ENCODE measurements around the gene SEMA3F.

GRCh38 chr3:50126287-50127211 is 28.6 kb upstream of the SEMA3F start:
- no peak for TF ChIP-seq CTCF (IDR thresholded peaks at IDR 0.05; ENCODE audit: insufficient read depth, low read length)
- no peak for TF ChIP-seq SPI1 (IDR thresholded peaks at IDR 0.05; ENCODE audit: borderline replicate concordance, low read depth)
- TF ChIP-seq, protein P1, sequence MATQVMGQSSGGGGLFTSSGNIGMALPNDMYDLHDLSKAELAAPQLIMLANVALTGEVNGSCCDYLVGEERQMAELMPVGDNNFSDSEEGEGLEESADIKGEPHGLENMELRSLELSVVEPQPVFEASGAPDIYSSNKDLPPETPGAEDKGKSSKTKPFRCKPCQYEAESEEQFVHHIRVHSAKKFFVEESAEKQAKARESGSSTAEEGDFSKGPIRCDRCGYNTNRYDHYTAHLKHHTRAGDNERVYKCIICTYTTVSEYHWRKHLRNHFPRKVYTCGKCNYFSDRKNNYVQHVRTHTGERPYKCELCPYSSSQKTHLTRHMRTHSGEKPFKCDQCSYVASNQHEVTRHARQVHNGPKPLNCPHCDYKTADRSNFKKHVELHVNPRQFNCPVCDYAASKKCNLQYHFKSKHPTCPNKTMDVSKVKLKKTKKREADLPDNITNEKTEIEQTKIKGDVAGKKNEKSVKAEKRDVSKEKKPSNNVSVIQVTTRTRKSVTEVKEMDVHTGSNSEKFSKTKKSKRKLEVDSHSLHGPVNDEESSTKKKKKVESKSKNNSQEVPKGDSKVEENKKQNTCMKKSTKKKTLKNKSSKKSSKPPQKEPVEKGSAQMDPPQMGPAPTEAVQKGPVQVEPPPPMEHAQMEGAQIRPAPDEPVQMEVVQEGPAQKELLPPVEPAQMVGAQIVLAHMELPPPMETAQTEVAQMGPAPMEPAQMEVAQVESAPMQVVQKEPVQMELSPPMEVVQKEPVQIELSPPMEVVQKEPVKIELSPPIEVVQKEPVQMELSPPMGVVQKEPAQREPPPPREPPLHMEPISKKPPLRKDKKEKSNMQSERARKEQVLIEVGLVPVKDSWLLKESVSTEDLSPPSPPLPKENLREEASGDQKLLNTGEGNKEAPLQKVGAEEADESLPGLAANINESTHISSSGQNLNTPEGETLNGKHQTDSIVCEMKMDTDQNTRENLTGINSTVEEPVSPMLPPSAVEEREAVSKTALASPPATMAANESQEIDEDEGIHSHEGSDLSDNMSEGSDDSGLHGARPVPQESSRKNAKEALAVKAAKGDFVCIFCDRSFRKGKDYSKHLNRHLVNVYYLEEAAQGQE (IDR thresholded peaks at IDR 0.05; ENCODE audit: insufficient replicate concordance, low read depth) = no peak
- TF ChIP-seq POLR2AphosphoS5 (IDR thresholded peaks at IDR 0.05; ENCODE audit: low read depth) = no peak
